Hematopoietic multipotent progenitor cell treated with erythropoietin and hydrocortisone succinate and interleukin-3 and kit ligand, for 17 days (in vitro differentiated cells): ENCODE measurements around the gene COPE.
"Not testable (repeated sequence)": the region's sequence is repeated elsewhere in the genome, so short reads cannot be mapped to it uniquely, and the experiment has no call there.

Experiments
- DNase-seq: peaks from one replicate; pipeline ENCODE4 v3.0.0-alpha.2; 2015; ENCODE audit warnings: low spot score

Gene COPE

GRCh38 chr19:18908917-18909619 lies 10.1 kb downstream of the COPE start:
- no peak for DNase-seq

- no peak for DNase-seq
Measured at GRCh38 chr19:18906605-18907519, 12.3 kb downstream of the COPE start.

- DNase-seq: no peak
Measured at GRCh38 chr19:18905513-18906236, 13.5 kb downstream of the COPE start.

DNA sequence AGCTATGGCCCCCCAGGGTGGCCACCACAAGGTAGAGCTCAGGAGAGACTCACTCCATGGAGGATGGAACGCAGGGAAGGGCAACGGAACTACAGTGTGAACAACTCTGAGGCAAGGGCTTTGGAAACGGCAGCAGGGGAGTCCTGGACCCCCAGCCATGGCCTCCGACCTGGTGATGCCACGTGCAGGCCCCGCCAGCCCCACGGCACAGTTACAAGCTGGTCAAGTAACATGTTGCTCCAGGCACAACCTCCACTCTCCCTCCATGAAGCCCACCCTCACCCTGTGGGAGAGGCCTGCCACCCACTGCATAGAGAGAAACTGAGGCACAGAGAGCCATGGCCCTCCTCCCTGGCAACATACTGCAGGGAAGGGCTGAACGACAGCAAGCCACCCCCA lies 14.1 kb downstream of the COPE start:
- DNase-seq: no peak

DNA sequence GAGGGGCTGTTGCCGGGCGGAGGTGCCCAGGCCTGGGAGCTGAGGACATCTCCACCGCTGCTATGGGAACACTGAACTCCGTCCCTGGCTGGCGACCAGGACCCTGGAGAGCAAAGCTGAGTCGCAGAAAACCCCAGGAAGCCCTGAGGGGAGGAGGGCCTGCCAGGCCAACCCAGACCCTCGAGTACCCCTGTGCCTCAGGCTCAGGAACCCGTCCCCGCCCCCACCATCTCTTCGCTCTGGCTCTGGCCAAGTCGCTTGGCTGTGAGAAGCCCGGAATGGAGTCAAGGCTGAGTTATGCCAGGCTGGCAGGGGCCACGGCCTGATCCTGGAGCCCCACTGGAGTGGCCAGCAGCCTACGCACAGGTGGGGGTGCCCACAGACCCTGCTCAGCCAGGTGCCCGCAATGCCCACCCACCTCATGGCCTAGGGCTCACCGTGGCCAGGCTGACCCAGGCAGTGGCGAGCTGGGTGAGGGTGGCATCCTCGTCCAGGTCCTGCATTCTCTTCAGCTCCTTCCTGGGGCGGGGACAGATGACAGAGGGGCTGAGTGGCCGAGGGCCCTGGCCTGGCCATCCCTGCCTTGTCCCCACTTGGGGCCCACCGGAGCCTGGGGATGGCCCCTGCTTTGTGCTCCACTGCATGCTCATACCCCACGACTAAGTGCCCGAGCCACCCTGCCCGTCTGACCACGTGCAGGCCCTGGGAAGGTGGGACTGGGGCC lies 14.7 kb downstream of the COPE start:
- no peak for DNase-seq

DNA sequence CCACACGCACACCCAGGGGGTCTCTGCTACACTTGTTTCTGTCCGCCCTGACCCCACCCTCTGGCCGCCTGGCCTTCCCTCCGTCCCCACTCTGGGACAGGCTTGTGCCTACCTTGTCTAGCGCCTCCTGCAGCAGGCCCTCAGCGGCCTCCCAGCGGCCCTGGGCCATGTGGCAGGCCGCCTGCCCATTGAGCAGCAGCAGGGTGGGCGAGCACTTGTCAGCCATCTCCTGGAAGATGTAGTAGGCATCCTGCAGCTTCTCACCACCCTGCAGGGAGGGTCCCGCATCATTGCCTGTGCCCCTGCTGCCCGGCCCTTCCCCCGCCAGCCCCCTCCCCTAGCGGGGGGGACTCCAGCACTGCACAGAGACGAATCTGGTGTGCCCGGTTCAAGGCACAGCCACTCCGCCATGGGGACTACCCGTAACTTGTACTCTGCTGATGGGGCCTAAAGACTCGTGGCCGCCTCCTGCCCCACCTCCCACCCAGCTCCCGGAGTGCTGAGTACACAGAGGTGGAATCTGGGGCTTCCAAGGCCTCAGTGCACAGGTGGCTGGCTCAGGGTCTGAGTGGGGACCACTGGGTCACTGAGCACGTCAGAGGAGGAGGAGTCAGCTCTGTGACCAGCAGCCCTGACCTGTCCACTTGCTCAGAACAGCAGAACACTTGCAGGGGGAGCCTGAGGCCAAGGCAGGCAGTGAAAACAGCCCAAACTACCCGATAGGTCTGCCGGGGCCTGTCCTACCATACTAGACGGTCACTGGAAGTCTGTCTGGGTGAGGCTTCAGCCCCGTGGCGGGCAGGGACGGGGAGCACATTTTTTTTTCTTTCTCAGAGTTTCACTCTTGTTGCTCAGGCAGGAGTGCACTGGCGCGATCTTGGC lies 15.8 kb downstream of the COPE start:
- no peak for DNase-seq

- not testable (repeated sequence) for DNase-seq
Measured at GRCh38 chr19:18902519-18902918, 16.7 kb downstream of the COPE start.

DNA sequence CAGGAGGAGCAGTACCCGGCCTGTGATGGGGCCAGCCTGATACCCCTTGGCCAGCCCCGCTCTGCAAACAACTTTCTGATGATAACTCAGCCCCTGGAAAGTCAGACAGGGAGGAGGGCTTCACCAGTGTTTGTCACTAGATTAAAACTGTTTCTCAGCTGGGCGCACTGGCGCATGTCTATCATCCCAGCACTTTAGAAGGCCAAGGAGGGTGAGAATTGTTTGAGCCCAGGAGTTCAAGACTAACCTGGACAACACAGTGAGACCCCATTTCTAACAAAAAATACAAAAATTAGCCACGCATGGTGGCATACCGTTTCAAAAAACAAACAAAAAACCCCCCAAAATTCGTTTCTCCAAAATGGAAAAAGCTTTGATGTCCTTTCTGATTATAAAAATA lies 17.7 kb downstream of the COPE start:
- DNase-seq: no peak

DNA sequence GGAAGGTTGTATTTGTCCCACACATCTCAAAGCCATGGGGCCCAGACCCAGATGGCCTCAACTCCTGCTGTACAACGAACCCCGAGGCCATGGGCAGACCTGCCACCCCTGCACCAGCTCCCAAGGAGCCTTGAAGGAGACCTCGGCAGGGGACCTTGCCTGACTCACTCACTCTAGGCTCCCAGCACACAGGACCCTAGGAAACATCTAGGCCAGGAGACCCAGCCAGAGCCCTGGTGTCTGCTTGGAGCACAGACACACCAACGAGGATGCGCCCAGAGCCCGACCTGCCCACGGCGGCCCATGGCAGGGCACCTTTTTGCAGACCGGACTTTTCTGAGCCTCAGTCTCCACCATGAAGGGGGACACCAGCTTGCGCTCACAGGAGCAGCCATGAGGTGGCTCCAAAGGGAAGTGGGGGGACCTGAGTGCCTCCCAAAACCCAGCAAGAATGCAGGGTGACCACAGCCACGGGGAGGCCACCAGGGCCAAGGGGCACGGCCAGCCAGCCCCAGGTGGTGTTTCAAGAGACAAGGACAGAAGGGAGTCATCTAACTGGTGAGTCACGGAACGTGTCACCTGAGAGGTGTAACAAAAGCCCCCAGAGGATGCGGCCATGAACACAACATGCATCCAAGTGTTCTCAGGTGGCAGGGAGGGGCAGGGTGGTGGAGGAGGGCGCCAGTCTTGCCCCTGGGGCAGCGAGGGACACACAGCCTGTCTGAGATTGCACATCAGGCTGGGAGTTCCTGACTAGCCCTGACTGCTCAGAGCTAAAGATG lies 18.3 kb downstream of the COPE start:
- DNase-seq: no peak

DNA sequence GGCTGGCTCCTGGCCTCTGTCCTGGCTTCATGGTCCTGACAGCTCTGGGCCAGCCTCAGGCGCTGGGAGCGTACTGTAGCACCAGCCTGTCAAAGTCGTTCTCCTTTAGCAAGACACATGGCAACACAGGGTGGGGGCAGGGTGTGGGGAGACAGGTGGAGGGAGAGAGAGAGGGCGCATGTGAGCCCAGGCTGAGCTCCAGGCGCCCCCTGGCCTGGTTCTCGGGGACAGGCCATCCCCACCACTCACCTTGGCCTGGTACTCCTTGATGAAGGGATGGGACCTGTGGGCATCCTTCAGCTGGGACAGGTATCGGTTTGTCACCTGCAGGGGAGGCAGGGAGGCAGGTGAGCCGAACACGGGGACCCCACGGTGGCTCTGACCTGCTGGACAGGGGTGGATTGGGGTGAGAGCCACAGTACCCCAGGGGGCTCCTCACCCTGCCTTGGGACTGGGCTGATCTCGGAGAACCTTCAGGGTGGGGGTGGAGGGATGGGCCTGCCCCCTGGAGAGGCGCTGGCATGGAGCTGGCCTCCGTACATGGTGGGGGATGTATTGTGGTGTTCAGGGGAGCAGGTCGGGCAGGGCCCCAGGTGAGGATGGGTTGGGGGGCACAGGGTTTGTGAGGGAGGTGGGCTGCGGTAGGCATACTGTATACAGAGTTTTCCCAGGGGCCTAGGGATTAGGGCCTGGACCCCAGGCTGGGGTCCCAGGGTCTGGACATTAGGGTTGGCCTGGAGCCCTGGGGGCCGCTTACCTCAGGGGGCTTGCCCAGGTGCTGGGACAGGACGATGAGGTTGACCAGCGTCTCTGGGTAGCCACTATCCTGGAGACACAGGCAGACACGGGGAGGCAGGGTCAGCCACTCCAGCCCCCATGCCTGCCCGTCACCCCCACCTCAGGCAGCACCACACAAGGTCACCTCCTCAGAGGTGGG lies 19.3 kb downstream of the COPE start:
- no peak for DNase-seq

GRCh38 chr19:18898607-18899408 lies 20.4 kb downstream of the COPE start:
- DNase-seq: no peak

DNA sequence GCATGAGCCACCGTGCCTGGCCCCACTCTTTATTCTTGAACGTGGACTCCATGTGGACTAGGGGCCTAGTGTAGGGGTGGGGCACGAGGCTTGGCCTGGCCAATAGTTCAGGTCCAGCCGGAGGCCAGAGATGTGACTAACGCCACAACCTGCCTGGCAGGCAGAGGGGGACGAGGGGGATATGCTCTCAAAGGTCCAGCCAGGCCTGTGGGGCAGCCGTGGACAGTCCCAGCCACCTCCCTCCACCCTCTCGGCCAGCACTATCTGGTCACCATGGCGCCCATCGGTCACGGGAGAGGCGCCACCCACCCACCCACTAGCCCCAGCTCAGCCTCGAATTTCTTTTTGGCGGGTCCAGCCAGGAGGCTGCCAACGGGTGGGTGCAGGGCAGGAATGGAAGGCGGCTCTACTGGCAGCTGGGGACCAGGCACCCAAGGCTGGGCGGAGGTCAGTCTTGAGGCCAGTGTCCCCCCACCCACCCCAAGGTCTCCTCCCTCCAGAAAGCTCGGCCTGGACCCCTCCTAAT lies 21.0 kb downstream of the COPE start:
- no peak for DNase-seq

DNA sequence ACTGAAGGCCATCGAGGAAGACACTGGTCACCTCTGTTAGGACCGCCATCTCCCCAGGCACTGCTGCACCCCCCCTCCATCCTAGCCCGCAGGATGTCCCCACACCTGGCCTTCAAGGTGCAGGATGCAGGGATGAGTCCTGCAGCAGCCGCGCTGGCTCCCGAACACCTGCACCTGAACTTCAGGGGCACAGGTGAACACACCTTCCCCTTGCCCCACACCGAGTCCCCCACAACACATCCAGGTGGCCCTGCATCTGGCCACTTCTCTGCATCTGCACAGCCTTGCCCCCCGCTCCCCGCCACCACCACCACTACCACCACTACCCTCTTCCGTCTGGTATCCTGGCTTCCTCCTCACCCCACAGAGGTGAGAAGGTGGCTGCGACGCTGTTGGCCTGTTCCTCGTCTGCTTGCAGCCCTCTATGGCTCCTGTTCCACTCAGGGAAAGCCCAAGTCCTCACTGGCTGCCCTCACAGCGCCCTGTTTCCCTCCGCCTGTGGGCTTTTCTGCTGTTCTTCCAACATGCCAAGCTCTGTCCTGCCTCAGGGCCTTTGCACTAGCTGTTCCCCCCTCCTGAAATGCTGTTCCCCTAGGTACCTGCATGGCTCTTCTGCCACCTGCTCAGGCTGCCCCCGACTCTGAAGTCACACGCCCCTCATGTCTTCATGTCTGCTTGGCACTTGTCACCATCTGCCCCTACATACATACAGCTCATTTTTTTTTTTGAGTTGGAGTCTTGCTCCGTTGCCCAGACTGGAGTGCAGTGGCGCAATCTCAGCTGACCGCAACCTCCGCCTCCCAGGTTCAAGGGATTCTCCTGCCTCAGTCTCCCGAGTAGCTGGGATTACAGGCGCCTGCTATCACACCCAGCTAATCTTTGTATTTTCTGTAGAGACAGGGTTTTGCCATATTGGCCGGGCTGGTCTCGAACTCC lies 21.8 kb downstream of the COPE start:
- DNase-seq: no peak

- no peak for DNase-seq
Measured at GRCh38 chr19:18896421-18896841, 22.8 kb downstream of the COPE start.

- DNase-seq: no peak
Measured at GRCh38 chr19:18895824-18896341, 23.3 kb downstream of the COPE start, which contains the start of gene CERS1. CERS1 (minus strand) TSS chr19:18896158; CDS start chr19:18896072, 86 bp downstream.

DNA sequence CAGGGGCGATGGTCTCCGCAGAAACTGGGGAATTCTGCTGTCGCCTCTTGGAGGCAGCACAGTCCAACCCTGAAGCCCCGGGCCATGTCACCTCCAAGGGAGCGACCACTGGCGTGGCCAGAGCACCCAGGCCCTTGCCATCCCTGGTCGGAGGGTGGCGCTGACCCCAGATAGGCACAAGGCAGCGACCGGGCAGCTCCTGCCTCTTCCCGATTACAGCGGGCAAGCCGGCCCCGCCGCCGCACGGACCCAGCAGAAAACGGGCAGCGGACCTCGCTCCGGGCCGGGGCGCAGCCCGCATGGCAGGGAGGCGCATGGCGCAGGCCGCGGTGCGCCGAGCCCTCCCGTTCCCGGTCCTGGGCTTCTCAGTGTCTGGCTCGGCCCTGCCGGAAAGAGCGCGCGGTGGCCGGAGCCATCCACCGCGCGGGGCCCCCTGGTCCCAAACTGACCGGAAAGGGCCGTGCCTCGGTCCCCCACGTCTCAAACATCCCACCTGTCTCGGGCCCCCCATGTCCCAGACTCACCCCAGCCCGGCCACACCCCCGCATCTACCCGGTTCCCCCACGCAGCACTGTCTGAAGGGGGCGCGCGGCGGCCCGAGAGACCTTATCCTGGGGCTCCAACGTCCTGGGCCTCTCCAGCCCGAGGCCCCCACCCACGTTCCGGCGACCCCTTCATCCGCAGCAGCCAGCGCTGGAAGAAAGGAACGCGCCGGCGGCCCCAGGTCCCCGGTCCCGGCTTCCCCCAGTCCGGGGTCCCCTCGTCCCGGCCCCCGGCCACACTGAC lies 24.0 kb downstream of the COPE start:
- no peak for DNase-seq
